ENCODE measurements around the gene IFRD2. TPM values are rescaled to one million over a fixed set of nuclear protein-coding genes. Genes with fewer than 3 reads are reported as not detected.
A peak's percentile ranks its signal among the peaks of the same experiment; 100 is the strongest.
"Not testable (repeated sequence)": the region's sequence is repeated elsewhere in the genome, so short reads cannot be mapped to it uniquely, and the experiment has no call there.

The IFRD2 gene
- polyA plus RNA-seq, 4 donors: 39.6 to 50.5 (median 45.0) TPM

DNA sequence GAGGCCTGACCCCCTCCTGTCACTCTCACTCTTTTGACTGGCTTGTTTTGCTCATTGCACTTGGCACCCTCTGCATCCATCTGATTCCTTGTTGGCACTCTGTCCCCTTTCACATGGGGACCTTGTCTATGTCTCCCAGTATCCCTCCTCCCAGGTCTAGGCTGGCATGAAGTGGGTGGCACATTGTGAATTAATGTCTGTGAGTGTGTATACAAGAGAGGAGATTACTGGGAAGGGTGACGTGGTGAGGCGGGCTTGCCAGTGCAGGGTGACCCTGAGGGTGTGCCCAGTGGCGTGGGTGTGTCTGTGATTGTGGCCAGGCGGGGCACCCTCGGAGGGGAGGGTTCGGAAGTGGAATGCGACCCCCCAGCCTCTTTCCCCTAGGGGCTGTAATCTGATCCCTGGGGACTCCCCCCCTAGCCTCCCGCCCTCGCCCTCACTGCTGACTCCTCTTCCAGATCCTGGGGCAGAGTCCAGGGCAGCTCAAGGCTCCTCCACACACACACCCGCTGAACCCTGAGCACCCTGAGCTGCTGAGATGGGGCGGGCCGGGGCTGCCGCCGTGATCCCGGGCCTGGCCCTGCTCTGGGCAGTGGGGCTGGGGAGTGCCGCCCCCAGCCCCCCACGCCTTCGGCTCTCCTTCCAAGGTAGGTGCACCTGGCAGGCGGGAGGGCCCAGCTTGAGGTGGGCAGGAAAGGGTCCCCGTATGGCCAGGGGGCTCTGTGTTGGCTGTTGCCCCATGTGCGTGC, 23.4 kb downstream of the IFRD2 start, which contains the start of gene SEMA3B:
Gene SEMA3B, plus strand, starts transcription at position 445 of the 749 bp plus-strand sequence. Its CDS starts 94 bp downstream, at position 539.
- no peak for DNase-seq (ENCODE audit: low read depth in 4 of 4, low spot score in 3 of 4)

DNA sequence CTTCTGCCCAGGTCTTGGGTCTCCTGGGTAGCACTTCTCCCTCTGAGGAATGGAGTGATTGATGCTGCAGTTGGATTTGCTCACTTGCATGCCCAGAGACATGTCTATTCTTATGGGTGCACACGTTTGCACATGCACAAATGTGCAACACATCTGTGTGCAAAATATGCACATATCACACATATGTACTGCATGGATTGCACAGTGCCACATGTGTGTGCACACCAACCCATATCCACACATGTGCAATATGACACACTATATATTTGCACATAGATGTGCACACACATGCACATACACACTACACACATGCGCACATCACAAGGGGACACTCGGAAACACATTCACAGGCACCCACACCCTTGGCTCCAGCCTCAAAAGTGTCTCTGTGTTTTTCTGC, 24.0 kb downstream of the IFRD2 start:
- DNase-seq (ENCODE audit: low read depth in 4 of 4, low spot score in 3 of 4): no peak

DNA sequence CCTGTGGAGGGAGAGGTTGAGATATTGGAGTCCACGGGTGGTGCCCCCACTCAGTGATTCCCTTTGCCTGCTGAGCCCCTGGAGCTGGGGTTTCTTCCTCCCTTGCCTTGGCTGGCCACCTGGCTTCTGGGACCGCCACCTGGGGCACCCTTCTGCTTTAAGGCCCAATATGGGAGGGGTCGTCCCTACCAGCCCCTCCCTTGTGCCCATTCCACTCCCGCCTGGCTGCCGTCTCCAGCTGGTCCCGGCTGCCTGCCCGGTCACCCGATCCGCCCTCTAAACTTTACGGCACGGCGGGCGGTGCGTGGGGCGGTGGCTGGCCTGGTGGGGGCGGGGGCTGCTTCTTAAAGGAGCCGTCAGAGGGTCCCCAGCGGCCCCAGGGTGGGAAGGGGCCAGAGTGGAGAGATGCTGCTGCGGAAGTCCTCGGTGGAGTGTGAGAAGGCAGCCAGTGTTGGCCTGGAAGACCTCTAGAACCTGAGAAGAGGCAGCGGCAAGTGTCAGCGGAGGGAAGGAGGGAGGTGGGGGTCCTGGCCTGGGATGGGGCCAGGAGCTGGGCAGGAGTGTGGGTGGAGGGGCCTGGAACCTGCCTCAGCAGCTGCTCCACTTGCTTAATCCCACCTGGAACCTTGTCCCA, 24.8 kb downstream of the IFRD2 start:
- no peak for DNase-seq (ENCODE audit: low read depth in 4 of 4, low spot score in 3 of 4)

GRCh38 chr3:50266836-50267235, 25.4 kb downstream of the IFRD2 start:
- DNase-seq (ENCODE audit: low read depth in 4 of 4, low spot score in 3 of 4): no peak

- DNase-seq (ENCODE audit: low read depth in 4 of 4, low spot score in 3 of 4): no peak
Observed at GRCh38 chr3:50266017-50266416, 26.2 kb downstream of the IFRD2 start.

DNA sequence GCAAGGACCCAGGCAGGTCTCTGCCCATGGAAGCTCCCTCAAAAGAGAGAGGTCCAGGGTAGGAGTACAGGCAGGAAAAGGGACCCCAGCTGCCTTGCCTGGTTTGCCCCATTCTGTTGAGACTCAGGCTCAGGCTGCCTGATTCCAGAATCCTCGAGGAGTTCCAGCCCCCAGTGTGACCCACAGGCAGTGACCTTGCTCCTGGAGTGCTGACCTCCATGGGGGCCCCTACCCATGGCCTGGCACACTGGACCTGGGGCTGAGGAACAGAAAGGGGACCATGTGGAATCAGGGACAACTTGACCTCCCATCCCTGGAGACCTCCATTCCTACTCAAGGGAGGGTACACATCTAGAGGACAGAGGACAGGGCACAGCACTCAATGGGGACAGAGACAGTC, 26.7 kb downstream of the IFRD2 start:
- DNase-seq (ENCODE audit: low read depth in 4 of 4, low spot score in 3 of 4): no peak

- no peak for DNase-seq (ENCODE audit: low read depth in 4 of 4, low spot score in 3 of 4)
Observed at GRCh38 chr3:50264964-50265485, 27.2 kb downstream of the IFRD2 start.

DNA sequence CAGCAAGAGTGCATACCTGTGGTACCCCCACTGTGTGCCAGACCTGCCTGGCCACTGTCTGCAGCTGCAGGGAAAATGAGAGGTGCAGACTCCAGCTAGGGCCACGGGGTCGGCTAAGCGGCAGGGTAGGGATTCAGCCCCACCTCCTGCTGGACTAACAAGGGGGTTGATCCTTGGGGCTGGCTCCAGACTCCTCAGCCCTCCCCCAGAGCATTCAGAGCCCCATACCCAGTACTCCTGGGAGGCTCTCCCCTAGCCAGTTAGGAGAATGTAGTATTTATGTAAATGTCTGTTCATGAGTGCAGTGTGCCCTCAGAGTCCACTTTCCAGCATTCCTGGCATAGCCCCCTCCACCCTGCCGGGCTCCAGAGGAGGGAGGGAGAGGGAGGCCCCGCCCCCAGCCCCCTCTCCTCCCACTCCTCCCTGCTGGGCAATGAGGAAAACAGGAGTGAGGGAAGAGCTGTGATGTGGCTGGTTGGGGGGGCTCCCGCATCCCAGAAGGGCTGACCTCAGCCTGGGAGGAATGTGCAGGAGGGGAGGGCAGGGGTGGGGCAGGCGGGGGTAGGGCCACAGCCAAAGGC, 27.8 kb downstream of the IFRD2 start:
- peak; percentile 81 to 93 (median 90) for DNase-seq (ENCODE audit: low read depth in 4 of 4, low spot score in 3 of 4)

- no peak for DNase-seq (ENCODE audit: low read depth in 4 of 4, low spot score in 3 of 4)
Observed at GRCh38 chr3:50263478-50264382, 28.5 kb downstream of the IFRD2 start.

DNA sequence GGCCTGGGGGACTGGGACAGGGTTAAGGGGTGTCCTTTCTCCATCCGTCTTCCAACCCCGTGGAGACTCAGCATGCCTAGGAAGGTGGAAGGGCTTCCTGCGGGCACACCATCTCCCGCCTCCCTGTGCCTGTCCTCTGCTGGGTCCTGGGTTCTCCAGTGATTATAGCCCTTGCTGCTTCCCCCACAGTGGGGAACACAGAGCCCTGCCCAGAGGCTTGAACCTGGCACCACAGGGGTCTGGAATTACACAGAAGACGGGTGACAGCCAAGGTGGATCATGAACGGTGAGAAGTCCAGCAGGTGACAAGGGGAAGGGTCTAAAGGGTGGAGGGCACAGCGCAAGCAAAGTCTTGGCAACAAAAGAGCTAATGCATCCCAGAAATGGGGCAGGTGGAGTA, 29.5 kb downstream of the IFRD2 start:
- no peak for DNase-seq (ENCODE audit: low read depth in 4 of 4, low spot score in 3 of 4)

DNA sequence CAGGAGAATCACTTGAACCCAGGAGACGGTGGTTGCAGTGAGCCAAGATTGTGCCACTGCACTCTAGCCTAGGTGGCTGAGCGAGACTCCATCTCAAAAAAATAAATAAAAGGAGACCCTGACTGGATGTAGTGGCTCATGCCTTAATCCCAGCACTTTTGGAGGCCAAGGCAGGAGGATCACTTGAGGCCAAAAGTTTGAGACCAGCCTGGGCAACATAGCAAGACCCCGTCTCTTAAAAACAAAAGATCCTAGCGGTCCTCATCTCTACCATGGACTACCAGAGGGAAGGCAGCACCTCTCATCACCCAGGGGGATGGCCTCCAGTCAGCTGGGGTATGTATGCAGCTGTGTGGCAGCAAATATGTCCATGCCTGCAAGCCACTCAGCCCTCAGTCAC, 30.0 kb downstream of the IFRD2 start:
- DNase-seq (ENCODE audit: low read depth in 4 of 4, low spot score in 3 of 4): not testable (repeated sequence)

- DNase-seq (ENCODE audit: low read depth in 4 of 4, low spot score in 3 of 4): no peak
Observed at GRCh38 chr3:50261505-50261904, 30.7 kb downstream of the IFRD2 start.

GRCh38 chr3:50260942-50261441, 31.2 kb downstream of the IFRD2 start:
- DNase-seq (ENCODE audit: low read depth in 4 of 4, low spot score in 3 of 4): no peak

DNA sequence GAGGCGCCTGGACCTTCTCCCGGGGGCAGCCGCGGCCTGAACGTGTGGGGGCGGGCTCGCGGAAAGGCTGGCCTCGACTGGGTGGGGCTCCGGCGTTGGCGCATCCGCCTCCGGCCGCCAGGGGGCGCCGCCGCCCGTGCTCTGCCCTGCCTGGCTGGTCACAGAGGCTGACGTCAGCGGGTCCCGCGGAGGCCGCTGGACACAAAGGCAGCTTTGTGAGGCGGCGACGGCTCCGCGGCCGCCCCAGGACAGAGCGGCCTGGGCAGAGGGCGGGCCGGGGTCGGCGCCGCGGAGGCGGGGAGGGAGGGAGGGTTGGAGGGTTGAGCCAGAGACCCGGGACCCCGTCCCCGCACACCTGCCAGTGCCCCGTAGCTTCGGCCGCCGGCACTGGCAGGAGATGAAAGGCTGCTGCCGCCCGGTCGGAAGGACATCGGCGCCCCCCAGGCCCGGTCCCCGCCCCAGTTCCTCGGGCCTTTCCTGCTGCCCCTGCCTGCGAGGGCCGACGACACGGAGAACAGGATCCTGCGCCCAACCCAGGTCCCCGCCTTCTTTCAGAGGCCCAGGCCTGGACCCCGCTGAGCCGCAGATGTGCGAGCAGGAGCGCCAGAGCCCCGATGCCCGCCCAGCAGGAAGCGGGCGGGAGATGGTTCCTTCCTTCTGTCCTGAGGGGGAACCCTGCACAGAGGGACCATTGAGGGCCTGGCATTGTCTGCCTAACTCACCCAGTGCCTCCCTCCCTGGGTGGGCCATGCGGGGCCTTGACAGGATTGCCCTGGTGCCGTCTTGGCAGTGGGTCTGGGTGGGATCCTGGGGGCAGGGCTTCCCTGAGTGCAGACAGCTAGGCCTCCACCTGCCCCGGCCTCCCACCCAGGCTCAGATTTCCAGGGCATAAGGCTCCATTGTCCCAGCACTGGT, 31.9 kb downstream of the IFRD2 start:
- DNase-seq (ENCODE audit: low read depth in 4 of 4, low spot score in 3 of 4): peak; percentile 87 to 96 (median 90)

- no peak for DNase-seq (ENCODE audit: low read depth in 4 of 4, low spot score in 3 of 4)
Observed at GRCh38 chr3:50259432-50260026, 32.7 kb downstream of the IFRD2 start.

DNA sequence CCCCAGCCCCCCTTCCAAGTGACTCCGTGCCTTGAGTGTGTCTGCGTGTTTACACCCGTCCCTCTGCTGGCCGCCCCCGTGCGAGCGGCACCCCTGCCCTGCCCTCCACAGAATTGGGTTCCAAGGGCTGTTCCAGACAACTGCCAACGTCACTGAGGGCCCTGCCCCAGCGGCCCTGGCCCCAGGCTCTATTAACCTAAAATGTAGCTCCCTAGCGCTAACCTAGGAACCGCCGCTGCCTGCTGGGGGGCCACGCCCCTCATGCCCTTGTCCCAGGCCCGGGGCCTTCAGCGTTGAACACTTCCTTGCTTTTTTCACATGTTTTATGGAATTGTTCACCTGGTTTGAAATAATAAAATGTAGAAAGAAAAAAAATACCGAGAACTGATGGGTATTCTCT, 33.2 kb downstream of the IFRD2 start:
- no peak for DNase-seq (ENCODE audit: low read depth in 4 of 4, low spot score in 3 of 4)

DNA sequence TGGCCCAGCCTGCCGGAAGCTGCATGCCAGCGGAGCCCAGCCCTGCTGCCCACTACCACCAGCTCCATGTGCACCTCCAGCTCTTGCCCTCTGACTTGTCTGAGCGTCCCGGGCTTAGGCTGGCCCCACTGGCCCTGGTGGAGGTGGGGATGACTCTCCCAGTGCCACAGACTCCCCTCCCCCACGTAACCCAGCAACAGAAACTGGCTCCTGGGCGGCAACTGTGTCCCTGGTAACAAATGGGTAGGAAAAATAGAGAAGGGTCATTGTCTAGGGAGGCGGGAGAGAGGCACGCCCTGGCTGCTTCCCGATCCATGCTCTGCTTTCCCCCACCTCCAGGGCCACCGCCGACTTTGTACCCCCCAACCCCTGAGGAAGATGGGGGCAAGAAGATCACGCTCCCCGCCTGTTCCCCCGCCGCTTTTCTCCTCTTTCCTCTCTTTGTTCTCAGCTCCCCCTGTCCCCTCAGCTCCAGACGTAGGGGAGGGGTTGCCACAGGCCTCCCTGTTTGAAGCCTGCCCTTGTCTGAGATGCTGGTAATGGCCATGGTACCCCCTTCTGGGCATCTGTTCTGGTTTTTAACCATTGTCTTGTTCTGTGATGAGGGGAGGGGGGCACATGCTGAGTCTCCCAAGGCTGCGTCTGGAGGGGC, 34.1 kb downstream of the IFRD2 start:
- DNase-seq (ENCODE audit: low read depth in 4 of 4, low spot score in 3 of 4): no peak
